DLD1 (cell line): Measurements from ENCODE around the gene ZFP1.
"Not testable (repeated sequence)": the region's sequence is repeated elsewhere in the genome, so short reads cannot be mapped to it uniquely, and the experiment has no call there.

Experiments
- in situ Hi-C: cut with HindIII; loops from 2 replicates; pipeline ENCODE4 v1.10.0; 2017; ENCODE audit warnings: low sequenced_read_pairs

ZFP1 gene

DNA sequence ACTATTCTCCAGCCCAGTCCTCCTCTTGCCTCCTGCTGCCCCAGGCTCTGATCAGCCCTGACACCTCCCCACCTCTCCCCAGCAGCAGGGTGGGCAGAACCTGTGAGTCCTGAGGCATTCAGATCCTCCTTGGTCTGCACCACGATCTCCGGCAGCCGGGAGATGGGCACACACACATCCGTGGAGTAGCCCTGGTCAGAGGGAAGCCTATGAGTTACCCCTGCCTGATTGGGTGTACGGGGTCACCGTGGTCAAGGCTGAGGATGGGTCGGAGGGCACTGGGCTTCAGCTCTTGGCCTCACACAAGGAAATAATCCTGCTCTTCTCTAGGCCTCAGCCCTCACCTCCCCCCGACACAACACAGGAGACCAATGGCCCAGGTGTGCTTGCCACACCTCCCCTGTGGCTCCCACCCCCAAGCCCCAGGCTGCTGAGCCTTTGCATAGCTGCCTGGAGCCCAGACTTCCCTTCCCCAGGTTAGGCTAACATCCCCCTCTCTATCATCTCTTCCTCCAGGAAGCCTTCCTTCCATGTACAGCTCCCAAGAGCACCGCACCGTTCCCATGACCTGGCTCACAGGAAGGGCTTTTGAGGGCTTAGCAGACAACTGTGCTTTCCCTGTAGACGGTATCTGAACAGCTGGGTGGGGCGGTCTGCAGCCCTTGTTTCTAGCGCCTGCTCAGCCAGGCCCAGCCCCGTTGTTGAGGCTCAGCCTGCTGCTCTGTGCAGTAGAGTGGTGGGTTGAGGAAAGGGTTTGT, 35.4 kb upstream of the ZFP1 start:
- in situ Hi-C loops = no loop called here

- in situ Hi-C loops = no loop called here
Observed at GRCh38 chr16:75113541-75114121, 34.7 kb upstream of the ZFP1 start.

GRCh38 chr16:75114179-75114945, 34.0 kb upstream of the ZFP1 start:
- in situ Hi-C loops = no loop called here

- in situ Hi-C loops = no loop called here
Observed at GRCh38 chr16:75114946-75115825, 33.1 kb upstream of the ZFP1 start.

GRCh38 chr16:75116081-75116910, 32.0 kb upstream of the ZFP1 start, which contains the start of gene LDHD:
TSS of gene LDHD (minus strand) at chr16:75116780. CDS start at chr16:75116720, 60 bp downstream.
- in situ Hi-C loops = no loop called here

GRCh38 chr16:75116911-75117245, 31.4 kb upstream of the ZFP1 start:
- in situ Hi-C loops = no loop called here

- in situ Hi-C loops = no loop called here
Observed at GRCh38 chr16:75118943-75119539, 29.3 kb upstream of the ZFP1 start.

DNA sequence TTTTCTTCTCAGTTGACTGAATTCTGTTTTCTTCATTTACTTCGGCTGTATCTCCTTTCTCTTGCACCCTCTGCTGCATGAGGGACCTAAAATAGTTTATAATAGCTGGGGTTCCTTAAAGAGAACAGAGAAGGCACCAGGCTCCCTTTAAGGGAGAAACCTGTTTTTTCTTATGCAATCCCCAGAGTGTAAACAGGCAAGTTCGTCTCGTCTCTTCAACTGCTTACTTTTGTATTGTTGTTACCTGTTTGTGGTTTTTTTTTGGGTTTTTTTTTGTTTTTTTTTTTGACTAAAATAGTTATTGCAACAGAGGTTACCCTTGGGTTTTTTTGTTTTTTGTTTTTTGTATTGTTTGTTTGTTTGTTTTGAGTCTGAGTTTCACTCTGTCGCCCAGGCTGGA, 28.1 kb upstream of the ZFP1 start:
- in situ Hi-C loops = no loop called here

DNA sequence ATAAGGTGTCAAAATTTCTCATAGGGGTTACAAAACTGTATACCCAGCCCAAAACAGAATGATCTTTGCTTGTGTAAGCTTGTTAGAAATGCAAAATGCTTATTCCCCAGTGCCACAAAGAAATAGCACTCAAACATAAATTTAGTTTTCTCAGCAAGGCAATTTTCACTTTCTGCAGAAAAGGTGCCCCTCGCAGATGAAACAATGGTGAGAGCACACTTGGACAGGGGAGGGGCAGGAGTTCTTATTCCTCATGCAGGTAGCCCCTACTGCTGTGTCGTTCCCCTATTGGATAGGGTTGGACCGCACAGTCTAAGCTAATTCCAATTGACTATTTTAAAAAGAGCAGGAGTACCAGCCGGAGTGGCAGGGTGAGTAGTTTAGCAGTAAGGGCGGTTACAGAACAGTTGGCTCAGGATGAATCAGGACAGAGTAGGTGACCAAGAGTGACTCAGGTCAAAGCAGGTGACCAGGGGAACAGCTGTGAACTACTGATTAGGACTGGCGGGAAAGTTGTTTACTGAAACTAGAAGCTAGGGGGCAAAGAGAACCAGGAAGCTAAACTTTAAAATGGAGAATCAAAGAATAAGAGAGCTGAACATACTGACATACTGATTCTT, 26.3 kb upstream of the ZFP1 start:
- in situ Hi-C loops = no loop called here

DNA sequence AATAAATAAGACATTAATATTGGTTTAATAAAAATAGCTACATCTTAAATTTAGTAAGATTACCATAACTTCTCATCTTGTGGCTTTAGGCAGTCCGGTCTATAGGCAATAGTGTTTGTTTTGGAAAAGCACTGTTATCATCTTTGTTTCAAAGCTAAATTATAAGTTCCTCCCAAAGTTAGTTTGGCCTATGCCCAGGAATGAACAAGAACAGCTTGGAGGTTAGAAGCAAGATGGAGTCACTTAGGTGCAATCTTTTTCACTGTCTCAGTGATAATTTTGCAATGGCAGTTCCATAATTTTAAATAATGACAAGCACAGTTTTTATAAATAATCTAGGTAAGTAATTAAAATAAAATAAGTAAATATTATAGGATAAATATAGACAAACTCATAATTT, 25.7 kb upstream of the ZFP1 start:
- in situ Hi-C loops = no loop called here

- in situ Hi-C loops = no loop called here
Observed at GRCh38 chr16:75127713-75128415, 20.5 kb upstream of the ZFP1 start.

DNA sequence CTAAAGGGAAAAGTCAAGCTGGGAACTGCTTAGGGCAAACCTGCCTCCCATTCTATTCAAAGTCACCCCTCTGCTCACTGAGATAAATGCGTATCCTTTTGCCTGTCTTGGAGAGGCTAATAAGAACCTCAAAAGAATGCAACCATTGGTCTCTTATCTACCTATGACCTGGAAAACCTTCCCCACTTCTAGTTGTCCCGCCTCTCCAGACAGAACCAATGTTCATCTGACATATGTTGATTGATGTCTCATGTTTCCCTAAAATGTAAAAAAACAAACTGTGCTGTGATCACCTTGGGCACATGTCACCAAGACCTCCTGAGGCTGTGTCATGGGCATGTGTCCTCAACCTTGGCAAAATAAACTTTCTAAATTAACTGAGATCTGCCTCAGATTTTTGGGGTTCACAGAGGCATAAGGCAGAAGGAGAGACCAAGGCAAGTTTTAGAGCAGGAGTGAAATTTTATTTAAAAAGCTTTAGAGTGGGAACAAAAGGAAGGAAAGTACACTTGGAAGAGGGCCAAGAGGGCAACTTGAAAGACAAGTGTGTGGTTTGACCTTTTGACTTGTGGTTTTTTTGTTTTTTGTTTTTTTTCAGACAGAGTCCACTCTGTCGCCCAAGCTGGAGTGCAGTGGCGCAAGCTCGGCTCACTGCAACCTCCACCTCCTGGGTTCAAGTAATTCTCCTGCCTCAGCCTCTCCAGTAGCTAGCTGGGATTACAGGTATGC, 18.7 kb upstream of the ZFP1 start:
- in situ Hi-C loops = not testable (repeated sequence)

DNA sequence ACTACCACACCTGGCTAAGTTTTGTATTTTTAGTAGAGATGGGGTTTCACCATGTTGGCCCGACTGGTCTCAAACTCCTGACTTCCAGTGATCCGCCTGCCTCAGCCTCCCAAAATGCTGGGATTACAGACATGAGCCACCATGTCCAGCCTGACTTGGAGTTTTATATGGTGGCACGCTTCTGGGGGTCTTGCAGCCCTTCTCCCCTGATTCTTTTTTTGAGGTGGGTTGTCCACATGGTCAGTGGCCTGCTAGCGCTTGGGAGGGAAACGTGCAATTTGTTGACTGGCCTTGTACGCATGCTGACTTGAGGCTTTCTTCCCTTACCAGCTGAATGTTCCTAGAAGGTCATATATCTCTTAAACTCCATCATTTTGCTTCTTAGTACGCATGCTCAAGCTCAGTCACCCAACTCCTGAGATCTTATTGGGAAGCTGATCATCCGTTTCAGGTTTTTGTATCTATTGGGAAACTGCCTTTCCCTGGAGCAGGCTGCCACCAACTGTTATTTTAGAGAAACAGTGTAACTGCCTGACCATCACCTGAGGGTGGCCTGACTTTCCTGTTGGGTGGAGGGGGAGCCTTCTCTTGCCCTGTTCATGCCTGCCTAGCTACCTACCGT, 18.1 kb upstream of the ZFP1 start:
- in situ Hi-C loops = no loop called here

DNA sequence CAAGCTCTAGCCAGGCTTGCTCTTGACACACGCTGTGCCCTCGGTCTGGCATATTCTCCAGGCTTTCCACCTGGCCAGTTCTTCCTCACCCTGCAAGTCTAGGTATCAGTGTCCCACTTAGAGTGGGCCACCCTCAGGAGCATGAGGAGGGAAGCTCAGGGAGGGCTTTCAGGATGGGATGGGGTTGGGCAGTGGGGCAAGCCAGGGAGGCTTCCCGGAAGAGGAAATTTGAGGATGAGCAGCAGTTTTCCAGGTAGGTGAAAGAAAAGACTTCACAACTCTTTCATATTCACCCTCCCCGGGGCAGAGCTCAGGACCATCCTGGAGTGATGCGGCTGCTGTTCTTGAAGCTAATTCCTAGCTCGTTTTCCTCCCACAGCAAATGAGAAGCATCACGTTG, 17.2 kb upstream of the ZFP1 start:
- in situ Hi-C loops = no loop called here

- in situ Hi-C loops = no loop called here
Observed at GRCh38 chr16:75138233-75138632, 10.1 kb upstream of the ZFP1 start.

GRCh38 chr16:75138636-75139035, 9.7 kb upstream of the ZFP1 start:
- in situ Hi-C loops = no loop called here

DNA sequence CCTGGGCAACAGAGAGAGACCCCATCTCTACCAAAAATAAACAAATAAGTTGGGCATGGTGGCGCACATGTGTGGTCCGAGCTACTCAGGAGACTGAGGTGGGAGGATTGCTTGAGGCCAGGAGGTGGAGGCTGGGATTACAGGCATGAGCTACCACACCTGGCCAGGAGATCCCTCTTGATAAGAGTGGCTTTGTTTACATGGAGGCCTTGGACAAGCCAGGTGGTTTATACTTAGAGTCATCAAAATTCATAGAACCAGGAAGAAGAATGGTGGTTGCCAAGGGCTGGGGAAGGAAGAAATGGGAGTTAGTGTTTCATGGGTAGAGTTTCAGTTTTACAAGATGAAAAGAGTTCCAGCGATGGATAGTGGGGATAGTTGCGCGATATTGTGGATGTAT, 8.8 kb upstream of the ZFP1 start:
- in situ Hi-C loops = no loop called here

GRCh38 chr16:75143941-75144340, 4.4 kb upstream of the ZFP1 start:
- in situ Hi-C loops = no loop called here
